Stimulated activated memory B cell treated with anti-CD40 and anti-IgM and Interleukin-4, amounts not matched to agents 10 μg/mL and 1 μg/mL and 100 μg/mL, for 72 hours (primary cell): ENCODE measurements around the gene SLC25A28.

Experiments used
- ATAC-seq: fragments of 150-1000 bp; cut with Tn5 transposase; 2 replicates; pipeline ENCODE4 v1.10.0; 2021
- H3K27ac Mint-ChIP-seq: one replicate; pipeline ENCODE4 v1.8.0; 2022; ENCODE audit warnings: mild to moderate bottlenecking, mixed read lengths
- H3K27me3 Mint-ChIP-seq: one replicate; pipeline ENCODE4 v1.8.0; 2022; ENCODE audit warnings: mixed read lengths
- H3K36me3 Mint-ChIP-seq: one replicate; pipeline ENCODE4 v1.8.0; 2022; ENCODE audit warnings: mixed read lengths
- H3K4me1 Mint-ChIP-seq: one replicate; pipeline ENCODE4 v1.8.0; 2022; ENCODE audit warnings: mixed read lengths
- H3K4me3 Mint-ChIP-seq: one replicate; pipeline ENCODE4 v1.8.0; 2022; ENCODE audit warnings: mild to moderate bottlenecking, moderate library complexity, mixed read lengths
- H3K9me3 Mint-ChIP-seq: one replicate; pipeline ENCODE4 v1.8.0; 2022; ENCODE audit warnings: mixed read lengths

Gene SLC25A28

DNA sequence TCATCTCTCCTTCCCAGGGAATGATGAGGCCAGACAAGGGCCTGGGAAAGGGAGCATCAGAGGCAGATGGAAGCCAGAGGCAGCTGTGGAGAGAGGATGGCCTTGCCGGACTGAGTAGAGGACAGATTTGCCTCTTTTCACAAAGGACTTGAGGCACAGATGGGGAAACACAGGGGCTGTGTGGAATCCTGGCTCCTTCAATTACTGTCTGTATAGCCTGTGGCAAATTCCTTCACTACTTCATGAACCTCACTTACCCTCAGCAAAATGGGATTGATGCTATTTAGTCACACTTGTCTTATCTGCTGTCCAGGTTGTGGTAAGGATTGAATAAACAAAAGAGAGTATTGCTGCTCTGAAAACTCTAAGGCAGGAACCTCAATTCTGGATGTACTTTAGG lies 40.3 kb downstream of the SLC25A28 start:
- H3K27me3 Mint-ChIP-seq, result peaks cover 20% of the 10 kb centered on the region
- no peaks in the 10 kb centered on the region for H3K4me1 Mint-ChIP-seq
- no peaks in the 10 kb centered on the region for H3K36me3 Mint-ChIP-seq
- no peaks in the 10 kb centered on the region for H3K9me3 Mint-ChIP-seq
- H3K27ac Mint-ChIP-seq, result no peak overlapping the region
- ATAC-seq, result no peak
- no peak overlapping the region for H3K4me3 Mint-ChIP-seq

DNA sequence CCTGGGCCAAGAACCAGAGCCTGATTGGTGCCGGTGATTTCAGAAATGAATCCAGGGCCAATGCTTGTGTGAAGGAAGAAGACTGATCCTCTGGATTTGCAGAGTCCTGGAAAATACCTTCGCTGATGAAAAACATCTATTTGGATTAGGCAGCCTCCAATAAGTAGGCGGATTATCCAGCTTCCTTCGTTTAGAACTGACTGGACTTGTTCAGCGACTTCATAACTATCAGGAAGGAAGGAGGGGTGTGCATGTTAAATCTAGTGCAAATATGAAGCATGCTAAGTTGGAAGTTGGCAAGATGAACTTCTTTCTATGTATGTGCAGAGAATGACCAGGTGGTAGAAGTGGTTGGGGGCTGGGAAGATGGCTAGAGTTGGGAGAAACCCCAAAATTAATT lies 46.4 kb downstream of the SLC25A28 start:
- no peaks in the 10 kb centered on the region for H3K9me3 Mint-ChIP-seq
- H3K4me3 Mint-ChIP-seq, result no peak overlapping the region
- H3K27me3 Mint-ChIP-seq, result peaks cover 8% of the 10 kb centered on the region
- no peak overlapping the region for H3K27ac Mint-ChIP-seq
- ATAC-seq, result no peak
- no peaks in the 10 kb centered on the region for H3K36me3 Mint-ChIP-seq
- H3K4me1 Mint-ChIP-seq, result peaks cover 15% of the 10 kb centered on the region

DNA sequence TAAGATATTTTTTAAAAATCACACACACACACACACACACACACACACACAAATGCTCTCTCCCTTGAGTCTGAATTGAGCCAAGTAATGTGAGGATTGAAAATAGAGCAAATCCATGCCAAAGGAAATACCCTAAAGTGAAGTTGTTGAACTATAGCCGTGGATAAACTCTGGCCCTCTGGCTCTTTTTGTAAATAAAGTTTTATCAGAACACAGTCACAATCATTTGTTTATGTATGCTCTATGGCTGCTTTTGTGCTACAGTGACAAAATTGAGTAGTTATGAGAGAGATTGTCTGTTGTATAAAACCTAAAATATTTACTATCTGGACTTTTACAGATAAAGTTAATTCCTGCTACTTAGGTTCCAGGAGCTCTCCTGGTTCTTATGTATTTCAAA lies 48.4 kb downstream of the SLC25A28 start:
- Mint-ChIP-seq H3K36me3 (no peaks in the 10 kb centered on the region), H3K9me3 (no peaks in the 10 kb centered on the region), H3K4me1 (peaks cover 15% of the 10 kb centered on the region), H3K4me3 (no peak overlapping the region), H3K27me3 (no peaks in the 10 kb centered on the region), H3K27ac (no peak overlapping the region)
- ATAC-seq, result no peak

DNA sequence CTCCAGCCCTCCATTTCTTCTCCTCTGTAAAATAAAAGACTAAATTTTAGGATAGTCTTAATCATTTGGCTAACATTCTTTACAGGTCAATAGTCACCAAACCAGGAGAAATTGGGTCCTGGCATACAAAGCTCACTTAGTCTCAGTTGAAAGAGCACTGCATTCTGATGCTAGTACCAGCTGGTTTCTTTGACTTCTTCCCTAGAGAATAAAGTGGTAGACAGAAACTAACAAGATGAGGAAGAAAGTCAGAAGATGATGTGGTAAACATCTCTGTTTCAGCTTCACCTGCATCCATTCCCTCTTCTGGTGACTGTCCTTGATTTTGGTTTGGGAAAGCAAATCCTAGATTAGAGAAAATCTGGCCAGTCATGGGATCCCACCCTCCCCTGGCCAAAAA lies 50.3 kb downstream of the SLC25A28 start:
- peak; percentile 85 for ATAC-seq
- H3K27me3 Mint-ChIP-seq, result no peaks in the 10 kb centered on the region
- peak overlapping the region; percentile 33 for H3K27ac Mint-ChIP-seq
- H3K4me1 Mint-ChIP-seq, result peaks cover 15% of the 10 kb centered on the region
- no peak overlapping the region for H3K4me3 Mint-ChIP-seq
- H3K36me3 Mint-ChIP-seq, result no peaks in the 10 kb centered on the region
- H3K9me3 Mint-ChIP-seq, result no peaks in the 10 kb centered on the region

DNA sequence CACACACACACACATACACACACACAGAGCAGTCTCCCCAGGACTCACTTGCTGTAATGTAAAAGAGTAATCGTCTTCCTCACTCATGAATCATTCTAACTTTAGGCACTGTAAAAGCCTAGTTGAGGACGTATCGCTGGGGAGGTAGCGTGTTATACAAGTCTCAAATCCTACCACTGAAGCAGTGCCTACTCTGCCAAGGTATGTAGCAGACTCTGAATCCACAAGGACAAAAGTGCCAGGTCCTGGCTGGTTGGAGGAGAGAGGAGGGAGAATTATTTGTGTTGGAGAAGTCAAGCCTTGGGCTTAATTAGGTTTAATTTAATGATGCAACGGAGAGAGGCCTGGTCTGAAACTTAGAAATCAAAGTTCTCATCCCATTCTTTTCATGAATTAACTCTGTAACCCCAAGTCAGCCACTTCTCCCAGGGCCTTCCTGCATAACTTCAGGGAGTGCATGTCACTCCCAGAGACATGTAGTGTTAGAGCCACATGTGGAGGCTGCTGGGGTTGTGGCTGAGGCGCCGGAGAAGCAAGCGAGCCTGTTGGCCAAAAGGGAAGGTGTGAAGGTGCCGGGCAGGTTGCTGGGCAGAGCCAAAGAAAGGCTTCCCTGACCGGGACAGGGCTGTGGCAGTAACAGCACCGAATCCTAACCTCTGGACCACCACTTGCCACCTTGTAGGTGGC lies 50.8 kb downstream of the SLC25A28 start:
- peaks cover 15% of the 10 kb centered on the region for H3K4me1 Mint-ChIP-seq
- peak overlapping the region; percentile 33 for H3K27ac Mint-ChIP-seq
- H3K36me3 Mint-ChIP-seq, result no peaks in the 10 kb centered on the region
- ATAC-seq, result peak; percentile 43
- H3K27me3 Mint-ChIP-seq, result no peaks in the 10 kb centered on the region
- no peak overlapping the region for H3K4me3 Mint-ChIP-seq
- no peaks in the 10 kb centered on the region for H3K9me3 Mint-ChIP-seq

DNA sequence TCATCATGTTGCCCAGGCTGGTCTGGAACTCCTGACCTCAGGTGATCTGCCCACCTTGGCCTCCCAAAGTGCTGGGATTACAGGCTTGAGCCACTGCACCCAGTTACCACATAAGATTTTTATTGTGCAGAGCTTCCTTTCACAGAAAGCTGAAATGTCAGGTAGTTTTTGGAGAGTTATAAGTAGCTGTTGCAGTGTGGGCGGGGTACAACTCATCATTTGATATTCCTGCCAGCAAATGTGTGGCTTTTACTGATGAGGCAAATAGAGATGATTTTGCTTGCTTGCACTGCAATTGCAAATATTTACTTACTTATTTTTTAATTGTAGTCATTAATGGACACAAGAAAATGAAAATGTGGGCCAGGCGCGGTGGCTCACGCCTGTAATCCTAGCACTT lies 55.1 kb downstream of the SLC25A28 start:
- no peaks in the 10 kb centered on the region for H3K9me3 Mint-ChIP-seq

DNA sequence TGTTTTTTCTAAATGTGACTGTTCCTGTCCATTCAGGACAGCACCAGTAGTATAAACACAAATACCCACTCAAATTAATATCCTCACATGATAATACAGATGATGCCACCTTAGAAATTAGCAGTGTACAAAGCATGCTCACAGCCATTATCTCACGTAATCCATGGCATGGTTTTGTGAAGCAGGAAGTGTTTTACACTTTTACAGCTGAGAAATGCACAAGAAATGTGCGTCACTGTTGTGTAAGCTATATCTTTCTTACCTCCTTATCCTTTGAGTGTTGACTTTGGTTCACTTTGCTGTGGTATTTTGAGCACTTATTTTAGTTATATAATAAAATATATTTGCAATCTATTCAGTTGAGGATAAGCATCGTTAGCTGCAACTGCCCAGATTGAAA lies 55.9 kb downstream of the SLC25A28 start:
- no peaks in the 10 kb centered on the region for H3K9me3 Mint-ChIP-seq
- no peak overlapping the region for H3K4me3 Mint-ChIP-seq
- no peak for ATAC-seq
- peaks cover 24% of the 10 kb centered on the region for H3K4me1 Mint-ChIP-seq
- no peak overlapping the region for H3K27ac Mint-ChIP-seq
- no peaks in the 10 kb centered on the region for H3K36me3 Mint-ChIP-seq
- H3K27me3 Mint-ChIP-seq, result no peaks in the 10 kb centered on the region

More for the DNA sequence above, 55.1 kb downstream of the SLC25A28 start:
- H3K27ac Mint-ChIP-seq, result no peak overlapping the region
- H3K4me1 Mint-ChIP-seq, result peaks cover 32% of the 10 kb centered on the region
- ATAC-seq, result no peak
- H3K4me3 Mint-ChIP-seq, result no peak overlapping the region
- H3K36me3 Mint-ChIP-seq, result no peaks in the 10 kb centered on the region
- H3K27me3 Mint-ChIP-seq, result no peaks in the 10 kb centered on the region

DNA sequence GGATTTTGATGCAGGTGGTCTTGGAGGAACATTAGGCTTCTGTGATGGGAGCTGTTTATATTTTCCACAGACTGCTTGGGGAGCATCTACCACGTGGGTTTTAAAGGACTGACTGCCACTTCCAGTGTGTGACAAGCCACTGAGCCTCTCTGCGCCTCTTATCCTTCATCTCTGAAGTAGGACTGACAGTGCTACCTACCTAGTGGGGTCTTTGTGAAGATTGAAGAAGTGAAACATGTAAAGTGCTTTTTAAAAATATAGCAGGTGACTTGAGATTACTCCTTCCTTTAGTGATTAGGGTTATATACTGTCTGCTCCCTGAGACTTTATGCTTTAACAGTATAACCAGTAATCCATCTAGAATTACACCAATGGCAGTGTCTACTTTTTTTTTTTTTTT lies 57.6 kb downstream of the SLC25A28 start:
- H3K4me3 Mint-ChIP-seq, result no peak overlapping the region
- peaks cover 20% of the 10 kb centered on the region for H3K4me1 Mint-ChIP-seq
- H3K9me3 Mint-ChIP-seq, result no peaks in the 10 kb centered on the region
- peaks cover 7% of the 10 kb centered on the region for H3K27me3 Mint-ChIP-seq
- no peaks in the 10 kb centered on the region for H3K36me3 Mint-ChIP-seq
- peak; percentile 64 for ATAC-seq
- H3K27ac Mint-ChIP-seq, result no peak overlapping the region
